HFFc6 (cell line): ENCODE data around the gene NEK7. TPM values are rescaled to one million over a fixed set of nuclear protein-coding genes. Genes with fewer than 3 reads are reported as not detected.

Experiments used
- DNase-seq: peaks from one replicate; pipeline ENCODE4 v3.0.0-alpha.2; 2018
- H3K27ac Mint-ChIP-seq: 2 replicates; pipeline ENCODE4 v1.8.0; 2020; ENCODE audit warnings: mild to moderate bottlenecking, mixed read lengths
- H3K27me3 Mint-ChIP-seq: 2 replicates; pipeline ENCODE4 v1.8.0; 2021; ENCODE audit warnings: mild to moderate bottlenecking, moderate library complexity, mixed read lengths; ENCODE audit not compliant: insufficient read depth
- H3K36me3 Mint-ChIP-seq: 2 replicates; pipeline ENCODE4 v1.8.0; 2021; ENCODE audit warnings: low read depth, mixed read lengths
- H3K4me1 Mint-ChIP-seq: 2 replicates; pipeline ENCODE4 v1.8.0; 2020; ENCODE audit warnings: low read depth, mixed read lengths
- H3K4me3 Mint-ChIP-seq: 2 replicates; pipeline ENCODE4 v1.8.0; 2020; ENCODE audit warnings: mild to moderate bottlenecking, moderate library complexity, mixed read lengths
- H3K9me3 Mint-ChIP-seq: 2 replicates; pipeline ENCODE4 v1.8.0; 2020; ENCODE audit warnings: mild to moderate bottlenecking, mixed read lengths
- total RNA-seq, 6 experiments: library from RNA; stranded (reverse); fragmentation: NEBNext Ultra II Directional; extraction: Animal tissue kit (Norgen Biotek cat#: 25700); gene quantifications; 2 replicates in 1 of 6; 3 replicates in 5 of 6; pipeline ENCODE4 v1.2.3, GENCODE V29; 2021
- TF ChIP-seq, protein P1 (sequence below): fragments of 200-600 bp; sonication (generic); IDR thresholded peaks from 2 replicates; pipeline ENCODE4 v1.5.0; 2021; ENCODE audit warnings: antibody characterized with exemption, mild to moderate bottlenecking

Gene NEK7
- total RNA-seq, 6 experiments from 2014 or later = 452 to 692 (median 485) TPM

DNA sequence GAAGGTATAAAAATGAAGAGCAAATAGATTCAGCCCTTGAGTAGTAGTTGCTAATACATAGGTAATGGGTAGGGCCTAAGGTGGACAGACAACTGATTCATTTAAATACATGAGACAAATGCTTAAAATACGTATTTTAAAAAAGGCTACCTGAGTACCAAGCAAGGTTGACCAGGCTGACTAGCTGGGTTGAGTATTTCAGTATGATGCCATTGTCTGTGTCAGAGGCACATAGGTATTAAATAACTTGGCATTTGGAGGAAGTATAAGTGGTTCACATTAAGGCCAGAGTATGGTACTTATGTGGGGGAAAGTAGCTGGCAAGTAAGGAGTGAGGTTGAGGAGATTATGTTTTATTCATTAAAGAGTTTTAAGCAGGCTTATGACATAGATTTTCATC is 19.4 kb downstream of the NEK7 start:
- no peak for DNase-seq
- Mint-ChIP-seq H3K27me3 (no peaks in the 10 kb centered on the region), H3K27ac (peak overlapping the region; percentile 59), H3K4me3 (no peak overlapping the region), H3K9me3 (no peaks in the 10 kb centered on the region), H3K36me3 (peaks cover 5% of the 10 kb centered on the region; the same call in 1 of the 2 replicates), H3K4me1 (peaks cover 93% of the 10 kb centered on the region)
- TF ChIP-seq, protein P1, sequence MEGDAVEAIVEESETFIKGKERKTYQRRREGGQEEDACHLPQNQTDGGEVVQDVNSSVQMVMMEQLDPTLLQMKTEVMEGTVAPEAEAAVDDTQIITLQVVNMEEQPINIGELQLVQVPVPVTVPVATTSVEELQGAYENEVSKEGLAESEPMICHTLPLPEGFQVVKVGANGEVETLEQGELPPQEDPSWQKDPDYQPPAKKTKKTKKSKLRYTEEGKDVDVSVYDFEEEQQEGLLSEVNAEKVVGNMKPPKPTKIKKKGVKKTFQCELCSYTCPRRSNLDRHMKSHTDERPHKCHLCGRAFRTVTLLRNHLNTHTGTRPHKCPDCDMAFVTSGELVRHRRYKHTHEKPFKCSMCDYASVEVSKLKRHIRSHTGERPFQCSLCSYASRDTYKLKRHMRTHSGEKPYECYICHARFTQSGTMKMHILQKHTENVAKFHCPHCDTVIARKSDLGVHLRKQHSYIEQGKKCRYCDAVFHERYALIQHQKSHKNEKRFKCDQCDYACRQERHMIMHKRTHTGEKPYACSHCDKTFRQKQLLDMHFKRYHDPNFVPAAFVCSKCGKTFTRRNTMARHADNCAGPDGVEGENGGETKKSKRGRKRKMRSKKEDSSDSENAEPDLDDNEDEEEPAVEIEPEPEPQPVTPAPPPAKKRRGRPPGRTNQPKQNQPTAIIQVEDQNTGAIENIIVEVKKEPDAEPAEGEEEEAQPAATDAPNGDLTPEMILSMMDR = no peak

DNA sequence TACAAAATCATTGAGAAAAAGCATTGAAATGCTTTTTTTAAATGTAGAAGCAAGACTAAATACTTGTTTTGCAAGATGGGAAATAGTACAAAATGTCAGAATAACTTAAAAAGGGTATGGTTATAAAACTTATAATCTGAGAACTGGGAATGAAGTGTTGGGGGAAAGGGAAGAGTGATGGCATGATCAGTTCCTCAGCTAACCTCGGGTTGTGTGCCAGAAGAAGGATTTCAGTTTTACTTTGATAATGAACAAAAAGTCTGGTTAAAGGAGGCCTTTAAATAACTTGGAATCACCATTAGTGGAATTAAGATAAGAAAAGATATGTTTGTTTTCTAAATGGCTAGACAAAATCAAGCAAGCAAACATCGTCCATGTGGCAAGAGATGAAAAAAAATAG is 20.7 kb downstream of the NEK7 start:
- H3K4me3 Mint-ChIP-seq = peak overlapping the region; percentile 25; the same call in 1 of the 2 replicates
- H3K9me3 Mint-ChIP-seq = no peaks in the 10 kb centered on the region
- peaks cover 13% of the 10 kb centered on the region for H3K36me3 Mint-ChIP-seq
- no peaks in the 10 kb centered on the region for H3K27me3 Mint-ChIP-seq
- peaks cover 95% of the 10 kb centered on the region for H3K4me1 Mint-ChIP-seq
- H3K27ac Mint-ChIP-seq = peak overlapping the region; percentile 37
- TF ChIP-seq, protein P1 = no peak
- no peak for DNase-seq

- TF ChIP-seq, protein P1 = no peak
- no peak for DNase-seq
- peak overlapping the region; percentile 68 for H3K27ac Mint-ChIP-seq
- peak overlapping the region; percentile 33 for H3K4me3 Mint-ChIP-seq
- H3K36me3 Mint-ChIP-seq = peaks cover 14% of the 10 kb centered on the region
- no peaks in the 10 kb centered on the region for H3K27me3 Mint-ChIP-seq
- H3K4me1 Mint-ChIP-seq = peaks cover 96% of the 10 kb centered on the region
- H3K9me3 Mint-ChIP-seq = no peaks in the 10 kb centered on the region
Observed at GRCh38 chr1:198178615-198179014, 21.8 kb downstream of the NEK7 start.

GRCh38 chr1:198179556-198179981 is 22.8 kb downstream of the NEK7 start:
- Mint-ChIP-seq H3K27ac (peak overlapping the region; percentile 64), H3K4me1 (peaks cover 92% of the 10 kb centered on the region), H3K4me3 (no peak overlapping the region; the same call in 1 of the 2 replicates), H3K9me3 (no peaks in the 10 kb centered on the region), H3K36me3 (peaks cover 19% of the 10 kb centered on the region), H3K27me3 (no peaks in the 10 kb centered on the region)
- DNase-seq = no peak
- TF ChIP-seq, protein P1 = no peak

DNA sequence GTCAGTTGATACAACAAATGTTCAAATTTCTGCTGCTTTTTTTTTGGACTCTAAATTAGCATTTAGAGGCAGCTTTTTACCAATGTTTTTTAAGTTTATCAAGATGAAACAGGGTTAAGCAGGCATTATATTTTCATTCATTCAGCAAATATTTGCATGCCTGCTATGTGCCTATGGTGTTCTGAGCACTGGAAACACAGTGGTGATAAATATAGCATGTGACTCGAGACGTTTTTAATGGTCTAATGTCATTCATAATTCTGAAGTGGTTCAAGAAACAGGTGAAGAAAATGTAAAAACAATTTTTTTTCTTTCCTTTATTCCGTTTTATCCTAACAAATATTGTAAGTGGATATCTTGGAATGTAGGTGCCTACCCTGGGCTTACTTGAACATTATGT is 26.8 kb downstream of the NEK7 start:
- no peaks in the 10 kb centered on the region for H3K9me3 Mint-ChIP-seq
- peaks cover 88% of the 10 kb centered on the region for H3K4me1 Mint-ChIP-seq
- peaks cover 24% of the 10 kb centered on the region for H3K36me3 Mint-ChIP-seq
- no peak overlapping the region for H3K4me3 Mint-ChIP-seq
- DNase-seq = no peak
- peaks cover 1% of the 10 kb centered on the region; the same call in 1 of the 2 replicates for H3K27me3 Mint-ChIP-seq
- H3K27ac Mint-ChIP-seq = no peak overlapping the region
- TF ChIP-seq, protein P1 = no peak

DNA sequence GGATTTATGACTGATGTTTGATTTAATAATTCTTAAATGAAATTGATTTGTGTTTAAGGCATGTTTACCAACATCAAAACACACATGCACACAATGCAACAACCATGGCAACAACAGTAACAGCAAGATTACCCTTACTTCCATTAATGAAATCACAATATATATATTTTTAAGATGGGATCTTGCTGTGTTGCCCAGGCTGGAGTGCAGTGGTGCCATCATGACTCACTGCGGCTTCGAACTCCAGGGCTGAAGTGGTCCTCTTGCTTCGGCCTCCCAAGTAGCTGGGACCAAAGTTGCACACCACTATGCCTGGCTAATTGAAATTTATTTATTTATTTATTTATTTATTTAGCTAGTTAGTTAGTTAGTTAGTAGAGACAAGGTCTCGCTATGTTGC is 27.7 kb downstream of the NEK7 start:
- Mint-ChIP-seq H3K36me3 (peaks cover 24% of the 10 kb centered on the region), H3K4me1 (peaks cover 88% of the 10 kb centered on the region), H3K4me3 (no peak overlapping the region), H3K27ac (no peak overlapping the region), H3K9me3 (no peaks in the 10 kb centered on the region), H3K27me3 (peaks cover 1% of the 10 kb centered on the region; the same call in 1 of the 2 replicates)
- DNase-seq = no peak
- TF ChIP-seq, protein P1 = no peak
